ENCODE results near the gene TNC.

The TNC gene

DNA sequence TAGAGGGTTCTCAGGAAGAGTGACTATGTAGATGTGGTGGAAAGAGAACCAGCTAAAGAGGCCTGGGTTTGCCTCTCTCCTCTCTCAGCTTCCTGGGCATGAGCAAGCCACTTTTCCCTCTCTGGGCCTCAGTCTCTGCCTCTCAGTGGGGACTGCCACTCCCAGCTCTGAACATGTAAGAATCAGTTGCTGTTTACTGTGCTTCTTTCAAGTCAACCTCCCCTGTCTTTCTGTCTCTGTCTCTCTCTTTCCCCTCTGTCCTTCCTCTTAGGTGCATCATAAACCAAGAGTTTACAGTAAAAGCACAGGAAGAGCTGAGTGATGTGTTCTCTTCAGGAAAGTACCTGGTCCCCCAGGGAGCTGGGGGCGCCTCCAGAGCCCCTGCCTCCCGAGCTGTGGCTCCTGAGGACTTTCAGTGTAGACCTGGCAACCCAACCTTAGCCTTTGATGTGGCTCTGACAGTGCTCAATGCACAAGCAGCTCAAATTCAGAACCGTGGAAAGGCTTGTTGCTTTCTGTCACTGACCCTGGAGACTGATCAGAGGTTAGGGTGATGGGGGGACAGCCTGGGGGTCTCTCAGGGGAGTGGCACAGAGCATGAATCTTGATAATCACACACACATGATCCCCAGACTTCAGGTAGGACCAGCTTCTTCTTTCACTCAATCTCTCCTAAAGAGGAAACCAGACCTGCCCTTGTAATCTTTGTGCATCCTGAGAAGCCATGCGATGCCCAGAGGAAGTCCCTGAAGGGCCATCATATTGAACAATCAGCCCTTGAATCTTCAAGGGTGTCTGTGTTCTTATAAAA, 128.2 kb downstream of the TNC start:
- no peak for DNase-seq (ENCODE audit: low read depth)
- H3K4me3 ChIP-seq (ENCODE audit: low read depth, low read length), result no peak overlapping the region

DNA sequence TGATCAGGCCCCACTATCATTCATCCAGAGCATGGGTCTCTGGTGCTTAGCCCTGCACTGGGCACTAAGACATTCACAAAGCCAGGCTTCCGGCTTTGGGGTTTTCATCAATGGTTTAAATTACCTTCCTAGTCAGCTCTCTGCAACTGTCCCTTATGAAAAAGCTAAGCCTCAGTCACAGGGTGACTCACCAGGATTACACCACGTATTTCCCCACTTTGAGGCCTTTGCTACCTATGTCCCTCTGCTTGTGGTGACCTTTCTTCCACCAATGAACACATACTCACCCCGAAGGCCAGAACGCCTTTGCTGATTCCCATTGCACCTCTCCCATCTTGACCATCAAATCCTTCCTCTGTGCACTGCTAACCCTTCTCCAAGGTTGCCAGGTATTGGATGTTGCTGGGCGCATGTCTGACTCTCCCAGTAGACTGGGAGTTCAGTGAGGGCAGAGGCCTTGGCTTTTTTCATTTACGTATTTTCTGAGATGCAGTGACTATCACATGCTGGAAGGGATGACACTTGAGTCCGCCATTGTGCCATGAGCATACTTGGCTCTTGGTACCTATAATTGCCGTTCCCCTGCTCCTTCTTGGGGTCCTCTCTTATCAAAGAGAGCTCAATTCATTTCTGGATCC, 128.9 kb downstream of the TNC start:
- DNase-seq (ENCODE audit: low read depth), result no peak
- H3K4me3 ChIP-seq (ENCODE audit: low read depth, low read length), result no peak overlapping the region

GRCh38 chr9:114987116-114987515, 130.8 kb downstream of the TNC start:
- H3K4me3 ChIP-seq (ENCODE audit: low read depth, low read length), result no peak overlapping the region
- DNase-seq (ENCODE audit: low read depth), result no peak

- H3K4me3 ChIP-seq (ENCODE audit: low read depth, low read length), result no peak overlapping the region
- no peak for DNase-seq (ENCODE audit: low read depth)
Observed at GRCh38 chr9:114985959-114986501, 131.9 kb downstream of the TNC start.

DNA sequence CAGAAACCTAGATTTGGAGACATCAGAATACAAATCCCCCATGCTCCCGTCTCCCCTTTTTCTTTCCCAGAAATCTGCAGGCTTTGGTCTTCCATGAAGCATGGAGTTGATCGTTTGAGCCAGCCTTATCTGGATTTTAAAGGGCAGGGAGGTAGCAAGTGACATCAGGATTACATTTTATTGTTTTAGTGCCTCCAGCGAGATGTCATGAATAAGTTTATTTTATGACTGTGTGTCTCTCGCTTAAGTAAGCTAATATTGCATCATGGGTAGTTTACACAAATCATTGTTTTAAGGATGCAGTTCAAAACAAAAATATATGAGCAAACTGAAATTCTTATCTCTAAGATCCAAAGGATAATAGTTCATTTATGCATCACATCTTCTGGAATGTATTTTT, 136.9 kb downstream of the TNC start:
- DNase-seq (ENCODE audit: low read depth), result no peak
- H3K4me3 ChIP-seq (ENCODE audit: low read depth, low read length), result no peak overlapping the region

DNA sequence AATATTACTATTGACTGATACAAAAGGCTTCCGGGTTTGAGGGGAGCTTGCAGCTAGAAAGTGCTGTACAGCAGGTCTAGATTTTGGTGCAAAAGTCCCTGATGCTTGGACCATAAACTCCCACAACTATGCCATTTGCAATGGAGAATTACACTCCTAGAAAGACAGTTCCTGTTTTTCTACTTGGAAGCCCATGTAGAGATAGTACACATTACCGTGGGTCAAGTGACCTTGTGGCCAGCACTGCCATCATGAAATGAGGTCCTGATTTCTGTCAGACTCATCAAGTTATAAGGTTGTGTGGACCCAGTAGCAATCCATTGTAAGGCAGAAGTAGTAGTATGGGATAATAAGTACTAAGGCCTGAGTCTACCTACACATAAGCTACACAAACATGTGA, 144.7 kb downstream of the TNC start:
- DNase-seq (ENCODE audit: low read depth), result no peak
- H3K4me3 ChIP-seq (ENCODE audit: low read depth, low read length), result no peak overlapping the region

- DNase-seq (ENCODE audit: low read depth), result no peak
Observed at GRCh38 chr9:114972510-114973136, 145.3 kb downstream of the TNC start.

More at GRCh38 chr9:114972510-114973136, 145.3 kb downstream of the TNC start:
- H3K4me3 ChIP-seq (ENCODE audit: low read depth, low read length), result no peak overlapping the region
